BJ (cell line): ENCODE results near the gene WDR35. TPM values are rescaled to one million over a fixed set of nuclear protein-coding genes. Genes with fewer than 3 reads are reported as not detected.

ENCODE experiments used
- CTCF ChIA-PET: fragments of 350-600 bp; formaldehyde crosslinking; extraction: SDS; loops from one replicate; lab custom pipeline; 2021; ENCODE audit warnings: antibody characterized with exemption, inconsistent platforms; lab: Yijun Ruan, JAX
- POLR2A ChIA-PET: fragments of 300-600 bp; sonication (Branson Sonifier 250); formaldehyde crosslinking; extraction: SDS; loops from one replicate; lab custom pipeline; 2021; ENCODE audit warnings: antibody characterized with exemption; lab: Charles Lee
- DNase-seq: peaks from one replicate; pipeline ENCODE4 v3.0.0-alpha.2; 2011; ENCODE audit warnings: low read depth
- H3K27me3 ChIP-seq: 2 replicates; pipeline ENCODE4 v1.6.0; 2011; ENCODE audit warnings: low read length; ENCODE audit not compliant: control insufficient read depth, insufficient read depth
- H3K36me3 ChIP-seq: 2 replicates; pipeline ENCODE4 v1.5.1; 2011; ENCODE audit warnings: low read length; ENCODE audit not compliant: control insufficient read depth, insufficient read depth
- H3K4me3 ChIP-seq: 2 replicates; pipeline ENCODE4 v1.5.1; 2011; ENCODE audit warnings: low read depth, mild to moderate bottlenecking, control low read depth, low read length
- CTCF ChIP-seq: IDR thresholded peaks from 2 replicates; pipeline ENCODE4 v1.5.1; 2011; ENCODE audit warnings: low read depth, mild to moderate bottlenecking, control low read depth, inconsistent platforms, low read length, moderate library complexity; ENCODE audit not compliant: insufficient read depth
- polyA plus RNA-seq: library from polyadenylated mRNA; depleted of rRNA; stranded (reverse); fragments of >200 nt; gene quantifications from 2 replicates; pipeline ENCODE4 v1.2.3, GENCODE V29; 2011

Gene WDR35
- polyA plus RNA-seq, 1 experiment: 2.5 TPM

GRCh38 chr2:20005067-20005627, 15.2 kb upstream of the WDR35 start:
- TF ChIP-seq CTCF: no peak
- ChIA-PET POLR2A (no interaction called here), CTCF (interaction anchor here (3.8 kb wide), 1 partner anchor 9 kb away, joined by 25 read pairs; no protein-coding TSS in a partner anchor)
- Histone ChIP-seq H3K27me3 (no peaks in the 10 kb centered on the region; the same call in none of the 2 replicates), H3K36me3 (no peaks in the 10 kb centered on the region), H3K4me3 (no peak overlapping the region)
- DNase-seq: no peak

- no peak for DNase-seq
- Histone ChIP-seq H3K4me3 (no peak overlapping the region), H3K36me3 (no peaks in the 10 kb centered on the region), H3K27me3 (no peaks in the 10 kb centered on the region; the same call in 1 of the 2 replicates)
- no peak for TF ChIP-seq CTCF
- POLR2A ChIA-PET: no interaction called here
- CTCF ChIA-PET: interaction anchor here (1.4 to 3.8 kb wide), 3 partner anchors 10 to 15 kb away, joined by 4 to 25 read pairs (median 13); partner anchors contain the start of gene MATN3
These were observed 11.5 kb upstream of the WDR35 start for GRCh38 chr2:20001361-20001863.

- H3K27me3 ChIP-seq: no peaks in the 10 kb centered on the region; the same call in none of the 2 replicates
- ChIA-PET CTCF (interaction anchor here (0.8 kb wide), 1 partner anchor 10 kb away, joined by 3 read pairs; no protein-coding TSS in a partner anchor), POLR2A (no interaction called here)
- H3K4me3 ChIP-seq: no peak overlapping the region
- no peak for TF ChIP-seq CTCF
- DNase-seq: no peak
- H3K36me3 ChIP-seq: no peaks in the 10 kb centered on the region
These were observed 3.8 kb upstream of the WDR35 start for GRCh38 chr2:19993731-19994130.

- TF ChIP-seq CTCF: no peak
- CTCF ChIA-PET: interaction anchor here (1.1 kb wide), 1 partner anchor 8 kb away, joined by 3 read pairs; no protein-coding TSS in a partner anchor
- Histone ChIP-seq H3K4me3 (no peak overlapping the region), H3K27me3 (no peaks in the 10 kb centered on the region; the same call in none of the 2 replicates), H3K36me3 (no peaks in the 10 kb centered on the region)
- POLR2A ChIA-PET: no interaction called here
- DNase-seq: no peak
These were observed 2.0 kb upstream of the WDR35 start for GRCh38 chr2:19991895-19992294.

GRCh38 chr2:19990416-19990728, 467 bp upstream of the WDR35 start:
- no peaks in the 10 kb centered on the region; the same call in none of the 2 replicates for H3K27me3 ChIP-seq
- ChIA-PET CTCF (no interaction called here), POLR2A (no interaction called here)
- no peak for DNase-seq
- no peak for TF ChIP-seq CTCF
- H3K4me3 ChIP-seq: peak overlapping the region; percentile 90
- no peaks in the 10 kb centered on the region for H3K36me3 ChIP-seq
